ENCODE measurements around the gene KDM1A.

Gene KDM1A

DNA sequence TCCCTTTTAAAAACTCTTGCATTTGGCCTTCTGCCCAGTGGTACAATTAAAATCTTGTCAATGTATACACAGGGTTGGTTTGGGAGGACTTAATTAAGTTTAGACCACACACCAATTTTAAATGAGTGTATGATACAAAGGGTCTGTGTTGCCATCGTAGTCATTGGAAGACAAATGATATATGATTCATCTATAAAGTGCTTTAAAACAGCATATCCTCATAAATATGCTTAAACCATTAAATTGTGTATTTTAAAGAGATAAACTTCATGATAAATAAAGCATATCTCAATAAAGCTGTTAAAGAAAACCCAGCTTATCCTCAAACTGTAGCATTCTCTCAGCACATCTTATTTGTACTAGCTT, 79.9 kb downstream of the KDM1A start:
- no peak overlapping the region for H3K9ac ChIP-seq (ENCODE audit: low read depth, low read length)
- peaks cover 41% of the 10 kb centered on the region for H3K4me1 ChIP-seq (ENCODE audit: insufficient read depth, low read length)
- H3K36me3 ChIP-seq (ENCODE audit: insufficient read depth, low read length) = no peaks in the 10 kb centered on the region; the same call in 1 of the 2 replicates
- H3K9me3 ChIP-seq (ENCODE audit: control insufficient read depth, insufficient read depth, low read length) = no peaks in the 10 kb centered on the region

DNA sequence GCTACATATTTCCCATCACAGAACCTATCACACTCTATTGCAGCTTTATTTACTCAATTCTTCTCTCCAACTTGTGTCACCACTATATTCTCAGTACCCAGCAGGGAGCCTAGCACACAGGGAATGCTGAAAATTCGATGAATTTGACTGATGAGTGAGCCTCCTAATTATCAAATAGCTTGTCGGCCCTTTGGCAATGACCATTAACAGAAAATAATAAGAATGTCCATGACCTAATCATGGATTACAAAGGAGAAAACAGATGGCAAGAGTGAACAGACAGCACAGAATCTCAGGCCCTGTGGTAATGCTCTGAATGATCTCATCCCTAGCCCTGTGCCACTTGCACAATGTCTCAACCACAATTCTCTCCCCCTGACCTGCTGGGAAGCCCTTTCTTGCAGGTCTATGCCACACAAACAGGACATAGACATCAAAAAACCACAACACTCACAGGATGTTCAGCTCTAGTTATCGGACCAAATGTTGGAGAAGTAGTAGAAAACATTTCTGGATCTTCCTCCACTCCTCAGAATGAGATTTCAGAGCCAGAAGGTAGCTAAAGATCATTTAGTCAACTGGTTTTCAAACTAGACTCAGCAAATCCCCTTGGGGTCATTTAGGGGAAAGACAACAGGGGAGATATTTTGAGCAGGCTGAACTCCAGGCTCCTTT, 80.9 kb downstream of the KDM1A start:
- peaks cover 41% of the 10 kb centered on the region for H3K4me1 ChIP-seq (ENCODE audit: insufficient read depth, low read length)
- no peaks in the 10 kb centered on the region for H3K9me3 ChIP-seq (ENCODE audit: control insufficient read depth, insufficient read depth, low read length)
- H3K9ac ChIP-seq (ENCODE audit: low read depth, low read length) = no peak overlapping the region
- H3K36me3 ChIP-seq (ENCODE audit: insufficient read depth, low read length) = no peaks in the 10 kb centered on the region

DNA sequence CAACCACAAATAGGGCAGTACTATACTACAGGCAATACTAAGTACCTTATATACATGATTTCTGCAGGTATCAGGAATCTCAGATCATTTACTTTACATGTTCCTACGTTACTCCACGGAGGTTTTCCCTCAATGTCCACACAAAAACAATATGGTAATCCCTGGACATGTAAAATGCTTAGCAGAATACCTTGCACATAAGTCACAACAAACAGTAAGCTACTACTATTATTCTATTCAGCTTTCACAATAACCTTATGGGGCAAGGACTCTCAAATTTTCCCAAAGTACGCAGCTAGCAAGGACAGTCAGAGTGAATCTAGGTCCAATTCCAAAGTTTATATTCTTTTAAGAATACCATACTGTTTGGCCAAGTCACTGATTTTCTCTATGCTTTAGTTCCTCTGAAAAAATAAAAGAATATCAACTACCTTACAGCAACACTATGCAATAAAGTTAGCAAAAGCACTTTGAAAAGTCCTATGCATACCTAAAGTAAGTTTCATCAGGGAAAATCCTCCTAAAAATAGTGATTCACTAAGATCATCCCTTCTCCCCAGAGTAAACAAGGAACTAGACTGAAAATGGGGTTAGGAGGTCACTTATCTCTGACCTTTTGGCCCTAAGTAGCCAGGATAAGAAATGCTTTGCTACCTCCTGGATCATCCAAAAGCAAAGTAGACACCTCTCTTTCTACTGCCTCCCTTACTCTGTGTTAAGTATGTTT, 82.0 kb downstream of the KDM1A start:
- Histone ChIP-seq H3K9me3 (ENCODE audit: control insufficient read depth, insufficient read depth, low read length) (no peaks in the 10 kb centered on the region), H3K9ac (ENCODE audit: low read depth, low read length) (no peak overlapping the region), H3K4me1 (ENCODE audit: insufficient read depth, low read length) (peaks cover 41% of the 10 kb centered on the region), H3K36me3 (ENCODE audit: insufficient read depth, low read length) (no peaks in the 10 kb centered on the region)

GRCh38 chr1:23101887-23102286, 82.6 kb downstream of the KDM1A start:
- Histone ChIP-seq H3K9ac (ENCODE audit: low read depth, low read length) (no peak overlapping the region), H3K9me3 (ENCODE audit: control insufficient read depth, insufficient read depth, low read length) (no peaks in the 10 kb centered on the region), H3K4me1 (ENCODE audit: insufficient read depth, low read length) (peaks cover 41% of the 10 kb centered on the region), H3K36me3 (ENCODE audit: insufficient read depth, low read length) (no peaks in the 10 kb centered on the region)

DNA sequence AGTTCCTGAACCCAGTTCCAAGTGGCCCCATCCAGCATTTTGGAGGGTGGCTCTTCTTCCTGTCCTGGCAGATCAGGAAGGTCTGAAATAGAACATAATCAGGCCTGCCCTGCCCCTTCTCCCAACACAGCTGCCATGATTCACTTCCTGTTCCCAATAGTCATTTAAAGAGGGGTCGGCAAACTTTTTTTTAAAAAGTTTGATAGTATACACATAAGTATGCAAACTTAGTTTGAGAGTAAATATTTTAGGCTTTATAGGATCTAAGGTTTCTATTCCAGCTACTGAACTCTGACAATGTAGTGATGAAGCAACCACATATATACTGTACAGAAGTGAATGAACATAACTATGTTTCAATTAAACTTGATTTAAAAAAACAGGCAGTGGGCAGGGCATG, 83.0 kb downstream of the KDM1A start:
- Histone ChIP-seq H3K9ac (ENCODE audit: low read depth, low read length) (no peak overlapping the region), H3K9me3 (ENCODE audit: control insufficient read depth, insufficient read depth, low read length) (no peaks in the 10 kb centered on the region), H3K4me1 (ENCODE audit: insufficient read depth, low read length) (peaks cover 41% of the 10 kb centered on the region), H3K36me3 (ENCODE audit: insufficient read depth, low read length) (no peaks in the 10 kb centered on the region)

- peaks cover 3% of the 10 kb centered on the region; the same call in 1 of the 2 replicates for H3K36me3 ChIP-seq (ENCODE audit: insufficient read depth, low read length)
- no peaks in the 10 kb centered on the region for H3K9me3 ChIP-seq (ENCODE audit: control insufficient read depth, insufficient read depth, low read length)
- H3K9ac ChIP-seq (ENCODE audit: low read depth, low read length) = no peak overlapping the region
- H3K4me1 ChIP-seq (ENCODE audit: insufficient read depth, low read length) = peaks cover 41% of the 10 kb centered on the region
Observed at GRCh38 chr1:23103001-23103889, 84.0 kb downstream of the KDM1A start.

DNA sequence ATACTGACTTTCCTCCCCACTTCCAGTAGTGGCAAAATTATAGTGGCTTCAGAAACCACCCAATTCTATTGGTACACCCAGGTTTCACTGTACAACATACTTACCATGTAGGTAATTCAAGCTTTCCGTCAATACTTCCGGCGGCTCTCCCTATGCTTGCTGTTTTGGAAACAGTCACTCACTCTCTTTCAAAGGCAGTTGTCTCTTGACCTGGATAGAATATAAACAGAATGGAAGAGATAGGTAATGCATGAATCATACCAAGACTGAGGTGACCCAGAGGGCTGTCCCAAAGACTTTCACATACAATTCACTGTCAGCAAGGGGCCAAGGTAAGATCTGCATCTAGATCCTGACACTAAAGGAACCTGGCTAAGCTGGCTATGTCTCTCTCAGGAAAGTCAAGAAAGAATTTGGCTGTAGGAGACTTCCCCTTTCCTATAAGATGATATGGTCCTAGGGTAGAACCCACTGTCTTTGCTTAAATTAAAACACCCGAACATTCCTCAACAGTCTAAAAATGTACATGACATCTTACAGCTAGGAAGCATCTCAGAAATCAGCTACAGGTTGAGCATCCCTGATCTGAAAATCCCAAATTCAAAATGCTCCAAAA, 89.8 kb downstream of the KDM1A start:
- Histone ChIP-seq H3K9me3 (ENCODE audit: control insufficient read depth, insufficient read depth, low read length) (no peaks in the 10 kb centered on the region), H3K9ac (ENCODE audit: low read depth, low read length) (no peak overlapping the region), H3K4me1 (ENCODE audit: insufficient read depth, low read length) (peaks cover 13% of the 10 kb centered on the region), H3K36me3 (ENCODE audit: insufficient read depth, low read length) (peaks cover 10% of the 10 kb centered on the region; the same call in 1 of the 2 replicates)

DNA sequence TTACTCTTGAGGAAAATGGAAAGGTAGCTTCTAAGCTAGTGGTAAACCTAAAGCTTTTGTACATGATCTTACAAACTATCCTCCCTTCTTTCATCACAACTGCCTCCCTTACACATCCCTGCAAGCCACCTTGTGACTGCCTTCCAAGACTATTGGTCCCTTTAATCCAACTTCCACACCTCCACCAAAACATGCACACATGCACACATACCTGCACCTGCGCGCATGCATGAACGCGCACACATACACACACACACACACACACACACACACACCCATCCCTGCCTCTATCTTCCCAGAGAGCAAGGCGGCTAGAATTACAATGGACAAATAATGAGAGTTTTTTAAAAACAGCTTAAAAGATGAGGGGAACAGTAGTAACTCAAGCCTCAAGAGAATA, 91.1 kb downstream of the KDM1A start:
- no peak overlapping the region for H3K9ac ChIP-seq (ENCODE audit: low read depth, low read length)
- H3K9me3 ChIP-seq (ENCODE audit: control insufficient read depth, insufficient read depth, low read length) = no peaks in the 10 kb centered on the region
- peaks cover 18% of the 10 kb centered on the region for H3K4me1 ChIP-seq (ENCODE audit: insufficient read depth, low read length)
- peaks cover 10% of the 10 kb centered on the region; the same call in 1 of the 2 replicates for H3K36me3 ChIP-seq (ENCODE audit: insufficient read depth, low read length)

DNA sequence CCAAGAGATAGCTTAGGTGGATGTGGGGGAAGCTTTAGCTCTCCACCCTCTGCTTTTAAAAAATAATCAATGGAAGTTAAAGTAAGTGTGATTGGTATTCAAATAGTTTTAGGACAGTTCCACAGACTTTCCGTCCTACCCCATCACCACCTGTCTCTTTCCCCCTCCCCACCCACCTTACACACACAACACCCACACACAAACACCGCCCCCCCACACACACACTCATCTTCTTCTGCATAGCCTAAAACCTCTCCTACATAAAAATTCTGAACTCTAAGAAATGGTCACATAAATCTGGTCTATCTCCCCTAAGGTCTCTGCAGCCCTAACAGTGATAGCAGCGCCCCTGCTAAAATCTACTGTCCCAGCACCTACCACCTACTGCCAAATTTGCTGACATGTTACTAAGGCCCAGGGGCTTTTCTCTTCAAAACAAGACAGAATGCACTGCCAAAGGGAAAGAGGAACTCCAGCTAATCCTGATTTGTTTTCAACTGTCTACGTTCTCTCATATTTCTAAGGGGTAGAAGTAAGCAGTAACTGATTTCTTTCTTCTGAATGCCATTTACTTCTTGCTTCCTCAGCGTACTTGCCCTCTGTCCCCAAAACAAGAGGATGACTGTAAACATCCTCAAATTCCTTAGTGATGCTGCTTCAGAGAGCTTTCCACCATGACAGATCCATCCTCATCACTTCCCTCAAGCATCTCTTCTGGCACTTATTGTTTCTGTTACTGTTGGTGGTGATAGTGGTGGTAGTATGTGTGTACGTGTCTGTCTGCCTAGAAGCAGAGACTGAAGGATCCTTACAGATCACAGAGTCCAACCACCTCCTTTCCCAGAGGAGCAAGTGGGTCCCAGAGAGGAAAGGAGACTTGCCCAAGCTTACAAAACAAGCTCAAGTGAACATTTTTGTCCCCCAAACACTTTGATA, 92.6 kb downstream of the KDM1A start:
- H3K4me1 ChIP-seq (ENCODE audit: insufficient read depth, low read length) = peaks cover 18% of the 10 kb centered on the region
- no peak overlapping the region for H3K9ac ChIP-seq (ENCODE audit: low read depth, low read length)
- peaks cover 10% of the 10 kb centered on the region; the same call in 1 of the 2 replicates for H3K36me3 ChIP-seq (ENCODE audit: insufficient read depth, low read length)
- H3K9me3 ChIP-seq (ENCODE audit: control insufficient read depth, insufficient read depth, low read length) = no peaks in the 10 kb centered on the region

- Histone ChIP-seq H3K4me1 (ENCODE audit: insufficient read depth, low read length) (peaks cover 18% of the 10 kb centered on the region), H3K36me3 (ENCODE audit: insufficient read depth, low read length) (no peaks in the 10 kb centered on the region), H3K9ac (ENCODE audit: low read depth, low read length) (no peak overlapping the region), H3K9me3 (ENCODE audit: control insufficient read depth, insufficient read depth, low read length) (no peaks in the 10 kb centered on the region)
Observed at GRCh38 chr1:23114424-23115079, 95.3 kb downstream of the KDM1A start.

DNA sequence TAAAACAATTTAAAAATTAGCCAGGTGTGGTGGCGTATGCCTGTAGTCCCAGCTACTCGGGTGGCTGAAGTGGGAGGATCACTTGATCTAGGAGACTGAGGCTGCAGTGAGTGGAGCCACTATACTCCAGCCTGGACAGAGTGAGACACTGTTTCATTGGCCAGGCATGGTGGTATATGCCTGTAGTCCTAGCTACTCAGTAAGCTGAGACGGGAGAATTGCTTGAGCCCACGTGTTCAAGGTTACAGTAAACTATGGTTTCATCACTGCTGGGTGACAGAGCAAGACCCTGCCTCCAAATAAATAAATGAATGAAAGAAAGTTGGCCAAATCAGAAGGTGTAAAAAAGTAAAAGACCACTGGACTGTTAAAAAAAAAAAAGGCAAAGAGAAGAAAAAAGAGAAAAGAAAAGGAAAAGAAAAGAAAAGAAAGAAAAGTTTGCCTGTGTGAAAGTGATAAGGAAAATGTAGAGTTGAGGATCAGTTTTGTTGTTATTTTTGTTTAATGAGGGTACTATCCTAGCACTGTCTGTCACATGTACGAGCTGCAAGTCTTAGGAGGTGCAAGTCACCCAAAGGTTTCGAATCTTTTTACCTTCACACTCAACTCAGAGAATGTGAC, 97.1 kb downstream of the KDM1A start:
- H3K9ac ChIP-seq (ENCODE audit: low read depth, low read length) = no peak overlapping the region
- peaks cover 11% of the 10 kb centered on the region for H3K4me1 ChIP-seq (ENCODE audit: insufficient read depth, low read length)
- H3K36me3 ChIP-seq (ENCODE audit: insufficient read depth, low read length) = no peaks in the 10 kb centered on the region
- H3K9me3 ChIP-seq (ENCODE audit: control insufficient read depth, insufficient read depth, low read length) = no peaks in the 10 kb centered on the region

DNA sequence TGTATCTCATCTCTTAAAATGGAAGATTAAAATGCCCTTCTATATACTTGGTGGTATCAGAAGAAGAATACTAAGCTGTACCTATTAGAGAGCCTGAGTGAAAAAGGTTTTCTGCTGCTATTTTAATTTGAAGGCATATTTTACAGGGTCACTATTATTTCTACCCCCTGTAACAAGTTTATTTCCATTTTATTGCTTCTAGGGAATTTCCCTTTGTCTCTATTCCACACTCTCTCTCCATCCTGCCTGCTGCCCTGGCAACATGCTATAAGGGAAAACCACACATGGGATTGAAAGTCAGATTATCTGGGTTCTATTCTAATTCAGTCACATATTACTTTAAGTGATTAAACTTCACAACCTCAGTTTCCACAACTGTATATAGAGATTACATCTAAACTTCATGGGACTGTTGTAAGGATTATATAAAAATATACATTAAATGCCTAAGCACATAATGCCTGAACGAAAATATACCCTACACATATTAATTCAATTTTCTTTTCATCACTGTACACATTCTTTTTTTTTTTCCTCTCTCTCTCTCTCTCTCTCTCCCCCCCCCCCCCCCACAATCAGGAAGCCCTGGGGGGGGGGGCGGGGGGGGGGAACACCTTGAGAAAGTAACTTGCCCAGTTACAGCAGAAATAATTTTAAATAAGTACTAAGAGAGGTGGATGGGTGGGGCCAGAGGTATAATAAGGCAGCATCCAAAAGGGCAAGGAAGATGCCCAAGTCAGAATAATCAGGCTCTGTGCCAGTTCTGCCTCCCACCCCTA, 97.8 kb downstream of the KDM1A start:
- H3K4me1 ChIP-seq (ENCODE audit: insufficient read depth, low read length) = peaks cover 9% of the 10 kb centered on the region
- H3K9ac ChIP-seq (ENCODE audit: low read depth, low read length) = no peak overlapping the region
- H3K36me3 ChIP-seq (ENCODE audit: insufficient read depth, low read length) = no peaks in the 10 kb centered on the region
- H3K9me3 ChIP-seq (ENCODE audit: control insufficient read depth, insufficient read depth, low read length) = no peaks in the 10 kb centered on the region

Measured in ES-I3 (cell line).